ENCODE measurements around the gene KLF3. TPM values are rescaled to one million over a fixed set of nuclear protein-coding genes. Genes with fewer than 3 reads are reported as not detected.

The KLF3 gene
- total and polyA plus RNA-seq, 2 experiments from 2014 or later, result 68.4 to 77.3 TPM

- Histone ChIP-seq H2AFZ (no peak overlapping the region), H3K9me3 (ENCODE audit: low read depth) (no peaks in the 10 kb centered on the region), H3K36me3 (replicated peaks; ENCODE audit: insufficient read depth, low read depth) (no peaks in the 10 kb centered on the region), H3K27ac (no peak overlapping the region), H3K9me2 (replicated peaks; ENCODE audit: insufficient read depth) (no peaks in the 10 kb centered on the region), H3K4me3 (no peak overlapping the region), H3K79me2 (peaks cover 43% of the 10 kb centered on the region), H3K27me3 (no peaks in the 10 kb centered on the region), H3K4me2 (no peak overlapping the region), H3K4me1 (ENCODE audit: insufficient read depth) (peaks cover 8% of the 10 kb centered on the region), H4K20me1 (ENCODE audit: insufficient read depth, poor library complexity, severe bottlenecking) (no peaks in the 10 kb centered on the region)
- DNase-seq (ENCODE audit: low spot score), result no peak
- TF ChIP-seq, protein P1, sequence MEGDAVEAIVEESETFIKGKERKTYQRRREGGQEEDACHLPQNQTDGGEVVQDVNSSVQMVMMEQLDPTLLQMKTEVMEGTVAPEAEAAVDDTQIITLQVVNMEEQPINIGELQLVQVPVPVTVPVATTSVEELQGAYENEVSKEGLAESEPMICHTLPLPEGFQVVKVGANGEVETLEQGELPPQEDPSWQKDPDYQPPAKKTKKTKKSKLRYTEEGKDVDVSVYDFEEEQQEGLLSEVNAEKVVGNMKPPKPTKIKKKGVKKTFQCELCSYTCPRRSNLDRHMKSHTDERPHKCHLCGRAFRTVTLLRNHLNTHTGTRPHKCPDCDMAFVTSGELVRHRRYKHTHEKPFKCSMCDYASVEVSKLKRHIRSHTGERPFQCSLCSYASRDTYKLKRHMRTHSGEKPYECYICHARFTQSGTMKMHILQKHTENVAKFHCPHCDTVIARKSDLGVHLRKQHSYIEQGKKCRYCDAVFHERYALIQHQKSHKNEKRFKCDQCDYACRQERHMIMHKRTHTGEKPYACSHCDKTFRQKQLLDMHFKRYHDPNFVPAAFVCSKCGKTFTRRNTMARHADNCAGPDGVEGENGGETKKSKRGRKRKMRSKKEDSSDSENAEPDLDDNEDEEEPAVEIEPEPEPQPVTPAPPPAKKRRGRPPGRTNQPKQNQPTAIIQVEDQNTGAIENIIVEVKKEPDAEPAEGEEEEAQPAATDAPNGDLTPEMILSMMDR (IDR thresholded peaks at IDR 0.05; ENCODE audit: poor library complexity), result no peak
- TF ChIP-seq EZH2phosphoT487 (IDR thresholded peaks at IDR 0.05; ENCODE audit: low read depth, severe bottlenecking, unreplicated experiment) (no peak), EZH2 (IDR thresholded peaks at IDR 0.05; ENCODE audit: borderline replicate concordance) (no peak)
- 98% methylated on average over 4 of the region's 4 CpGs for WGBS (ENCODE audit: low lambda C conversion rate, missing lambda C conversion rate)
Measured at GRCh38 chr4:38660838-38661237, 3.2 kb upstream of the KLF3 start.

- Histone ChIP-seq H3K4me3 (no peak overlapping the region), H3K4me2 (no peak overlapping the region), H3K27ac (no peak overlapping the region), H4K20me1 (ENCODE audit: insufficient read depth, poor library complexity, severe bottlenecking) (no peaks in the 10 kb centered on the region), H3K27me3 (no peaks in the 10 kb centered on the region), H2AFZ (no peak overlapping the region), H3K9me3 (ENCODE audit: low read depth) (no peaks in the 10 kb centered on the region), H3K79me2 (peaks cover 48% of the 10 kb centered on the region), H3K4me1 (ENCODE audit: insufficient read depth) (peaks cover 8% of the 10 kb centered on the region), H3K9me2 (replicated peaks; ENCODE audit: insufficient read depth) (no peaks in the 10 kb centered on the region), H3K36me3 (replicated peaks; ENCODE audit: insufficient read depth, low read depth) (no peaks in the 10 kb centered on the region)
- DNase-seq (ENCODE audit: low spot score), result no peak
- no peak for TF ChIP-seq EZH2phosphoT487 (IDR thresholded peaks at IDR 0.05; ENCODE audit: low read depth, severe bottlenecking, unreplicated experiment)
- TF ChIP-seq, protein P1 (IDR thresholded peaks at IDR 0.05; ENCODE audit: poor library complexity), result no peak
- no peak for TF ChIP-seq EZH2 (IDR thresholded peaks at IDR 0.05; ENCODE audit: borderline replicate concordance)
- WGBS (ENCODE audit: low lambda C conversion rate, missing lambda C conversion rate), result 93% methylated on average over 3 of the region's 3 CpGs
Measured at GRCh38 chr4:38661371-38661770, 2.6 kb upstream of the KLF3 start.

DNA sequence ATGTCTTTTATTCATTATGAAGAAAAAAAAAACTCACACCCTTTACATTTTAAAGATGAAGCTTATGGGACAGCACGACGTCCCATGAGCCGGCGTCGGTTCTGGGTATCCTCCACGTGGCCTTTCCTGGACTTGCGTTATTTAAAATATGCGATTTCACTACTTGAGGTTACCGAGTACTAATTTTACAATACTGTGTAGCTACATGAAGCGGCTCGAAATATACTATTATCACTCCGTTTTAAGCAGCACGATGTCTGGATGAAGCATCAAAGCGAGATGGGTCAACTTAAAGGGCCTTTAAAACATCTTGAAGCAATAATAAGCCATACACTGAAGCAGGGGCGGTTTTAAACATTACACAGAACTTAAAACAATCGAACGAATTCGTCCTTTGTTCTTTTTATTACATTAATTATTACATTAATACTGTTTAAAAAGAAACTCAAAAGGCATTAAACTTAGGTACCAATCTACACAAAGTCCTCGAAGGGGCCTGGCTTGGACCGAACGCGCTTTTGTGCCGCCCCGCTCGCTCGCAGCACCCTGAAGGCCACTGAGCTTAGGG, 1.4 kb upstream of the KLF3 start:
- H3K4me3 ChIP-seq, result peak overlapping the region; percentile 70
- TF ChIP-seq, protein P1 (IDR thresholded peaks at IDR 0.05; ENCODE audit: poor library complexity), result no peak
- TF ChIP-seq EZH2 (IDR thresholded peaks at IDR 0.05; ENCODE audit: borderline replicate concordance), result no peak
- no peak for TF ChIP-seq EZH2phosphoT487 (IDR thresholded peaks at IDR 0.05; ENCODE audit: low read depth, severe bottlenecking, unreplicated experiment)
- H3K27ac ChIP-seq, result peak overlapping the region; percentile 100
- peak overlapping the region; percentile 71 for H2AFZ ChIP-seq
- H3K9me2 ChIP-seq (replicated peaks; ENCODE audit: insufficient read depth), result no peaks in the 10 kb centered on the region
- DNase-seq (ENCODE audit: low spot score), result no peak
- no peaks in the 10 kb centered on the region for H3K27me3 ChIP-seq
- H3K4me2 ChIP-seq, result peak overlapping the region; percentile 93
- peaks cover 57% of the 10 kb centered on the region for H3K79me2 ChIP-seq
- 38% methylated on average over 26 of the region's 26 CpGs for WGBS (ENCODE audit: low lambda C conversion rate, missing lambda C conversion rate)
- peaks cover 11% of the 10 kb centered on the region for H3K4me1 ChIP-seq (ENCODE audit: insufficient read depth)
- H3K9me3 ChIP-seq (ENCODE audit: low read depth), result no peaks in the 10 kb centered on the region
- no peaks in the 10 kb centered on the region for H4K20me1 ChIP-seq (ENCODE audit: insufficient read depth, poor library complexity, severe bottlenecking)
- H3K36me3 ChIP-seq (replicated peaks; ENCODE audit: insufficient read depth, low read depth), result no peaks in the 10 kb centered on the region

Measured in hepatocyte (in vitro differentiated cells).